ENCODE results near the gene SMYD2.

DNA sequence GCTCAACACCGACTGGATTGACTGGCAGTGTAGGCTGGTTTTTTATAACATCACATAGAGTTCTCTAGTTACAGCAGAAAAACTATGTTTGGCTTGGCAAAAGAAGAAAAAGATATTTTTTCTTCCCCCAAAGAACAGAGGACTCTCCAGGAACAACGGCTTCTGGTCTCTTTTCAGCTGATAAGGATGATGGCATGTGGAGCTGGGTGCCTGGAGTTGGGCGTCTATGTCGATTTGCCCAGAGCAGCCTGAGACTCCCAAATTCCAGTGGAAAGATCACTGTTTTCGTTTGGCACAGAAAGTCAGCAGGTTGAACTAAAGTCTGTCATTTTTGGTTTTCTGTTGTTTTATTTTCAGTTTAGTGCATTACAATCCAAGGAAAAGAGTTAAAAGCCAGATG is 91.1 kb downstream of the SMYD2 start:
- TF ChIP-seq, protein P1, sequence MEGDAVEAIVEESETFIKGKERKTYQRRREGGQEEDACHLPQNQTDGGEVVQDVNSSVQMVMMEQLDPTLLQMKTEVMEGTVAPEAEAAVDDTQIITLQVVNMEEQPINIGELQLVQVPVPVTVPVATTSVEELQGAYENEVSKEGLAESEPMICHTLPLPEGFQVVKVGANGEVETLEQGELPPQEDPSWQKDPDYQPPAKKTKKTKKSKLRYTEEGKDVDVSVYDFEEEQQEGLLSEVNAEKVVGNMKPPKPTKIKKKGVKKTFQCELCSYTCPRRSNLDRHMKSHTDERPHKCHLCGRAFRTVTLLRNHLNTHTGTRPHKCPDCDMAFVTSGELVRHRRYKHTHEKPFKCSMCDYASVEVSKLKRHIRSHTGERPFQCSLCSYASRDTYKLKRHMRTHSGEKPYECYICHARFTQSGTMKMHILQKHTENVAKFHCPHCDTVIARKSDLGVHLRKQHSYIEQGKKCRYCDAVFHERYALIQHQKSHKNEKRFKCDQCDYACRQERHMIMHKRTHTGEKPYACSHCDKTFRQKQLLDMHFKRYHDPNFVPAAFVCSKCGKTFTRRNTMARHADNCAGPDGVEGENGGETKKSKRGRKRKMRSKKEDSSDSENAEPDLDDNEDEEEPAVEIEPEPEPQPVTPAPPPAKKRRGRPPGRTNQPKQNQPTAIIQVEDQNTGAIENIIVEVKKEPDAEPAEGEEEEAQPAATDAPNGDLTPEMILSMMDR (conservative IDR thresholded peaks at IDR 0.05; ENCODE audit: low read depth in 2 of 2), result no peak
- TF ChIP-seq EZH2 (IDR thresholded peaks at IDR 0.05; ENCODE audit: low read depth, unreplicated experiment), result no peak
- TF ChIP-seq POLR2AphosphoS5 (IDR thresholded peaks at IDR 0.05; ENCODE audit: low read depth), result no peak

All from GM23338 (cell line).